ENCODE measurements around the gene TPK1.

TPK1 gene

GRCh38 chr7:144835652-144836544 is at the start of gene TPK1:
TSS of gene TPK1 (minus strand) at chr7:144836053. CDS start at chr7:144835602, 451 bp downstream.
- DNase-seq (ENCODE audit: low spot score): peak; percentile 95

- no peak for DNase-seq (ENCODE audit: low spot score)
Measured at GRCh38 chr7:144885478-144885877, 49.6 kb upstream of the TPK1 start.

- no peak for DNase-seq (ENCODE audit: low spot score)
Measured at GRCh38 chr7:144884896-144885295, 49.0 kb upstream of the TPK1 start.

GRCh38 chr7:144873316-144873845 is 37.5 kb upstream of the TPK1 start:
- no peak for DNase-seq (ENCODE audit: low spot score)

GRCh38 chr7:144869082-144869481 is 33.2 kb upstream of the TPK1 start:
- no peak for DNase-seq (ENCODE audit: low spot score)

GRCh38 chr7:144866189-144866588 is 30.3 kb upstream of the TPK1 start:
- DNase-seq (ENCODE audit: low spot score): no peak

GRCh38 chr7:144863320-144863647 is 27.4 kb upstream of the TPK1 start:
- no peak for DNase-seq (ENCODE audit: low spot score)

GRCh38 chr7:144862612-144863319 is 26.9 kb upstream of the TPK1 start:
- no peak for DNase-seq (ENCODE audit: low spot score)

GRCh38 chr7:144859739-144860138 is 23.9 kb upstream of the TPK1 start:
- no peak for DNase-seq (ENCODE audit: low spot score)

- no peak for DNase-seq (ENCODE audit: low spot score)
Measured at GRCh38 chr7:144857463-144857862, 21.6 kb upstream of the TPK1 start.

- no peak for DNase-seq (ENCODE audit: low spot score)
Measured at GRCh38 chr7:144854839-144855424, 19.1 kb upstream of the TPK1 start.

GRCh38 chr7:144853542-144853941 is 17.7 kb upstream of the TPK1 start:
- DNase-seq (ENCODE audit: low spot score): no peak

- no peak for DNase-seq (ENCODE audit: low spot score)
Measured at GRCh38 chr7:144848078-144848477, 12.2 kb upstream of the TPK1 start.

- DNase-seq (ENCODE audit: low spot score): no peak
Measured at GRCh38 chr7:144842377-144842851, 6.6 kb upstream of the TPK1 start.

- DNase-seq (ENCODE audit: low spot score): no peak
Measured at GRCh38 chr7:144836545-144836842, 641 bp upstream of the TPK1 start.

GRCh38 chr7:144835155-144835611 is 670 bp downstream of the TPK1 start:
- peak; percentile 32 for DNase-seq (ENCODE audit: low spot score)

- DNase-seq (ENCODE audit: low spot score): peak; percentile 52
Measured at GRCh38 chr7:144834641-144835144, 1.2 kb downstream of the TPK1 start.

- peak; percentile 15 for DNase-seq (ENCODE audit: low spot score)
Measured at GRCh38 chr7:144830811-144831210, 5.0 kb downstream of the TPK1 start.

GRCh38 chr7:144830024-144830785 is 5.6 kb downstream of the TPK1 start:
- DNase-seq (ENCODE audit: low spot score): no peak

- peak; percentile 16 for DNase-seq (ENCODE audit: low spot score)
Measured at GRCh38 chr7:144827621-144828020, 8.2 kb downstream of the TPK1 start.

GRCh38 chr7:144826208-144826607 is 9.6 kb downstream of the TPK1 start:
- no peak for DNase-seq (ENCODE audit: low spot score)

GRCh38 chr7:144824360-144824759 is 11.5 kb downstream of the TPK1 start:
- peak; percentile 36 for DNase-seq (ENCODE audit: low spot score)
